ENCODE measurements around the gene ETV4.

The ETV4 gene

GRCh38 chr17:43572368-43572980 is 26.3 kb upstream of the ETV4 start:
- no peak for DNase-seq

GRCh38 chr17:43570518-43570928 is 24.4 kb upstream of the ETV4 start:
- DNase-seq = no peak

DNA sequence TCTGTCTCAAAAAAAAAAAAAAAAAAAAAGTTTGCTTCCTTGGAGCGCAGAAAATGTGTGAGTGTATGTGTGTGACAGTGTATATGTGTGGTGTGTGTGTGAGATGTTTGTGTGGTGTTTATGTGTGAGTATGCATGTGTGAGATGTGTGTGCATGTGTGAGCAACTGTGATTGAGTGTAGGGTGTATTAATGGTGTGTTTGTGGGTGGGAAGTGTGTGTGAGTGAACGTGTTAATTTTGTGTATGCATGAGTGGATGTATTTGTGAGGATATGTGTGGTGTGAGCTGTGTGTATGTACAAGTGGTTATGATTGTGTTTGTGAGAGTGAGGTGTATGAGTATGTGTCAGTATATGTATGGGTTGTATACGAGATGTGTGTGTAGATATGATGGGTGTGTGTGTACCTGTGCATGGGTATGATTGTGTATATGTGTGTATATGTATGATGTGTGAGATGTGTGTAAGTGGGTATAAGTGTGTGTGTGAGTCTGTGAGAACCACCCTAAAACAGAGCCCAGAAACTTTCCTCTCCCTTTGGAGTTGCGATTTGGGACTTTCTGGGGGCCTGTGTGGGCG is 22.5 kb upstream of the ETV4 start:
- no peak for DNase-seq

GRCh38 chr17:43563600-43564594 is 17.8 kb upstream of the ETV4 start:
- no peak for DNase-seq

DNA sequence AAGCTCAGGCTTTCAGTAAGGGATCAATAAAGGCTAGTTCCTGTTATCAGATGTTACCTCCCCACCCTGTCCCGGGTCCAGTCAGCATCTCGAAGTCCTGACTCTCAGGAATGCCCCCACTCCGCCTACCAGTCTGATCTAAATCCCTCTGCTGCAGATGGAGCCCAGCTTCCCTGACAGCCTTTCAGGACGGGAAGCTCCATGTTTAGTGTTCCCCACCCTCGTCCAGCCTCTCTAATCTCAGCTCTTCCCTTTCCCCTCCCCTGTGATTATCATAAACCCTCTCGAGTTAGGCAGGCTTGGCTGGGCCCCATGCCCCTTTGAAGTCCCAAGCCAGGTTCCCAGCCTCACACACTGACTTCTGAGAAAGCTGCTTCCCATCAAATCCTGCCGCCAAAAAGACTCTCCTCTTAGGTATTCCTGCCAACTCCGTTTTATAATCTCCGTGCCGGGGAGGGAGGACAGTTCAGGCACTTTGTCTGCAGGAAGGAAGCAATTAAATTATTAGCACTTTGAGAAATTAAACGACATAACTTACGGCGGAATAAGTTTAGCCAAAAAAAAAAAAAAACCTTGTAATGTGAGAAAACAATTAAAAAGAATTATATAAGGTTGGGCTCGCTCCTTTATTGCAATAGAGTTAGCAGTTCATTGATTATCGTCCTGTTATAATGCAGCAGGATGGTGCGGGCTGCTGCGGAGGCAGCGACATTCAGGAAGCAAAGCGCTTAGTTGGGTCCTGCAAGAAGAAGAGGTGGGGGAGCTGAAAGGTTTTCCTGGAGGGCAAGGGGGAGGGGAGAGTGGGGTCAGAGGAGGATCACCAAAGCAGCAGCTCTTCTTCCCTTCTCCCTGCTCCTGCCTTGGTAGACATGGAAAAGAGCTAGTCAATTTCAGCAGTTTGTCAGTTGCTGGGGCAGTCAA is 16.8 kb upstream of the ETV4 start:
- DNase-seq = no peak

DNA sequence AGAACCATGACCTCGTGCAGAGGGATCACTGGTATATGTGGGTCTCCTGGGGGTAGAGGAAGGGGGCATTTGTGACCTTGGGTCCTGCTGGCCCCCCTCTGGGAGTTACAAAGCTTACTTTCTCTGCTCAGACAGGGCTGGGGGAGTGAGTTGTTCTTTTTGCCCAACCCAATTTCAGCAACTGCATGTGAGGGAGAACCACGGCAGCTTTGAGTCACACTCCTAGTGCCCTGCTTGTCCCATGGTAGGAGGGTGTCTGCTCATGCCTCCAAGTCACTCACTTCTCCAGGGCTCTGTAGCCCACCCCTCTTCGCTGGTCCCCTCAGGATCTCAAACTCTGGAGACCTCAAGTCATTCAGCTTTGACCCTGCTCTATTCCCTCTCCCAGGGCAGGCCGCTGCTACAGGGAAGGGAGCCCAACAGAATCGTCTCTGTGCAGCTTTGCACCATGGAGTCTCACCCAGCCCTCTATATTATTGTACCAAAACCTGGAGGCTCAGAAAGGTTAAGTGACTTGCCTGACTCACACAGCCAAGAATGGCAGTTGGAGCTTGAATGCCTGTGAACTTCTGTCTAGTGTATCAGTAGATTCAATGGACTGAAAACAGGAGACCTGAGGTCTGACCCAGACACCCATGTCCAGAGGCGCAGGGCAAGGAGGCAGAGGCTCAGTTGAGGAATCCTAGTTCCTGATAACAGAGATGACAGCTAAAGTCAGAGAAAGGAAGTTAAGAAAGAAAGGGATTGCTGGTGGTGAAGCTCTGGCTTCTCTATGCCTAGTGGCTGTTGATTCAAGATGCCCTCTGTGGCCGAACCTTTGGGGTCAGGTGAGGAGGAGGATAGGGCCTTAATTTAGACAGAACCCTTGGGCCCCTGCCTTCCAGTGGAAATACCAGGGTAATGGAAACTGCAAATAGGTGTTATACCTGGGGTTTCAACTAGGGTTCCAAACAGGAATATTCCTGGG is 14.6 kb upstream of the ETV4 start:
- no peak for DNase-seq

DNA sequence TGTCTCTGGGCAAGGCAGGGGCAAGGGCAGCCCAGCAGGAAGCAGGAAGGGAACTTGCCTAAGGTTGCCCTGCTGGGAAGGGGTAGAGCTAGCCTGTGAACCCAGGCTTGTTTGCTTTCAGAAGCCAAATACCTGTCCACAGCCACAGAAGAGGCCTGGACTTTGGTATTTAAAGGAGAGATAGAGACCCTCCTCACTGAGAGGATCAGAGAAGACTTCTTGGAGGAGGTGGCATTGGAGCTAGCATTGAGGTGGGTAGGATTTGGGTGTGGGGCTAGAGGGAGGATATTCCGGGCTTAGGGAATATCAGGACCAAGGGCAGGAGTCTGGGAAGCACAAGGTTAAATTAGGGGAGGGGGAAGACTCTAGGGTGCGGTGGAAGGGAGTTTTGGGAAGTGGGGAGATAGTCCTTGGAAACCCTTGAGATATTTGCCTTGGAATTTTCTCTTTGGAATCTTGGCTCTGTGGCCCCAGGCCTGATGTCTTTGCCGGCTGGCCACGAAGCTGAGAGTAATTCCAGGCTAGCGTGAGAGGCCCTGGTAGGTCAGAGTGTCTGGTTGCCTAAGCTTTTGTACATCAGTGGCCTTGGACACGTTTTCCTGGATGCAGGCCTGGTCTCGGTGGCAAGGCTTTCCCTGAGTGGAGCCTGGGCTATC is 13.1 kb upstream of the ETV4 start:
- no peak for DNase-seq

GRCh38 chr17:43558805-43559160 is 12.6 kb upstream of the ETV4 start:
- no peak for DNase-seq

DNA sequence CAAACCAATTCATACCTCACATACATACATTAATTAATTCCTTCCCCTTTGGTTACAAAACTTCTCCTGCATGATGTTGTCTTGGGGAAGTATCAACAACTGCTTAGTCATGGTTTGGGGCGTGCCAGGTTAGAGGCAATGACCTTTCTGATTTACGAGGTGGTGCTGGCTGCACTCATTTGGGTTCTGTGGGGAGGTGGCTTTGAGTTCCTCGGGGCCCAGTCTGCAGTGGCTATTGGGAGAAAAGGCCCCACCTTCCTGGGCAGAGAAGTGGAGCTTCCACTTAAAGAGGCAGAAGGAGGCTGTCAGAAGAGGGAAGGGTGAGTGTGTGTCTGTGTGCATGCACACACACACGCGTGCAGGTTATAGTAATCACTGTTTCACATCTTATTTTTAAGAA is 10.2 kb upstream of the ETV4 start:
- DNase-seq = no peak

- DNase-seq = no peak
These were observed 8.7 kb upstream of the ETV4 start for GRCh38 chr17:43554857-43555256.

DNA sequence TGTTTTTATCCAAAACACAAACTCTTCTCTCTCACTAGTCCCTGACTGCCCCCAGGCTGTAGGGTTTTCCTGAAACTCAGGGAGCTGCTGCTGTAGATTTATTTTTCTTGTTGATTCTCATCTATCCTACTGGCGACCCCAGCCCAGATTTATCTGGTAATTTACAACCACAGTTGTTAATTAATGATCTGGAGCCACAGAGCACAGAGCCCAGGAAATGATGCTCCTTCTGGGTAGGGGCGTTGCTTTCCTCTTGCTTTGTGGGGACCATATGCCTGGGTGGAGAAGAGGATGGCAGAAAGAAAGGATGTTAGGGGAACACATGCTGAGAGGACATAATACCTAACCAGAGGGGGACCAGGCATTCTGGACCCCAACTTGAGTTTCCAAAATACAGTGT is 7.4 kb upstream of the ETV4 start:
- DNase-seq = no peak

DNA sequence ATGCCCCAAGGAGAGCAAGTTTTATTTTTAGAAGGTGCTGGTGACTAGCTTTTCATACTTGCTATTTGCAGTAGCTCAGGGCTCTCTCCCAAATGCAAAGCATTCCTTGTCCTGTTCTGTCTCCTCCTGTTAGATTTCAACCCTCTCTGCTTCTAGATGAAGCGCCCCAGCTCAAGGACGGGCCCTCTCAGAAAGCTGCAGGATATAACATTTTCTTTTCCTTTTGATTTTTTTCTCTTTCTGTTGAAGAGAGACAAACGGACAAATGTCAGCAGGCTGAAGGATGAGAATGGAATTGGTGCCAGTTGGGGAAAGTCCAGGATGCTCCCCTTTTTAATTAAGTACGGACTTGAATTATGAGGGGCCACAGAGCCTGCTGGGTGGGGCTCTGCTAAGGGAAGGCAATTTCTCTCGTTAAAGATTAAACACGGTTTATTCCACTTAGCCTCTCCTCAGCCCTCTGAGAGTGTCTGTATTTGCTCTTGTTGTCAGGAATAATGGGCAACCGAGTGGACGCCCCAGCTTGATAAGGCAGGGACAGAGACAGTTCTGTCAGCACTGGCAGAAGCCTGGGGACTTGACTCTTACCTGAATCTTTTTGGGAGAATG is 6.2 kb upstream of the ETV4 start:
- DNase-seq = no peak

GRCh38 chr17:43550754-43551153 is 4.6 kb upstream of the ETV4 start:
- DNase-seq = no peak

GRCh38 chr17:43549496-43549895 is 3.4 kb upstream of the ETV4 start:
- DNase-seq = no peak

GRCh38 chr17:43548689-43549379 is 2.7 kb upstream of the ETV4 start:
- no peak for DNase-seq

DNA sequence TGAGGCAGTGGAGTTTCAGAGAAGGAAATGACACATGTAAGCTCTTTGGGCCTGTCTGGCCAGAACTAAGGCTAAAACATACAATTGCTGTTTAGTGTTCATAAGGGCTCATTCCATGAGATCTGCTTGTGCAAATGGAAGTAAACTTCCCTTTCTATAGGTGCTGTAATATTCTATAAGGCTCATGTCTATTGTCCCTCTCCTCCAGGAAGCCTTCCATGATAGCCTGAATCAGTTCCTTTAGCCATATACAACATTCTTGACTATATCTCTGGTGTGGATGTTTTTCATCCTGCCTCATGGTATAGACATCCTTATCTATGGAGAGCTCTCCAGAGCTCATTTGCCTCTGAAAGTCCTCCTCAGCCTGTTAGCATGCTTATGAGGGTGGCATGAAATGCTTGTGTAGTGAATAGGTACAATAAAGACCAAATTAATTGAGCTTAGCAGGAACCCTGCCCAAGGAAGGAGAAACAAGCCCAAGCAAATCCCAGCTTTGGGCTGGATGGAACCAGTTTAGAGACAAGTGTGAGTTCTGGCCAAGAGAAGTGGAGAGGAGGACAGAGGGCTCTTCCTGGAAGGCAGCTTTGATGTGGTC is 1.6 kb upstream of the ETV4 start:
- no peak for DNase-seq

DNA sequence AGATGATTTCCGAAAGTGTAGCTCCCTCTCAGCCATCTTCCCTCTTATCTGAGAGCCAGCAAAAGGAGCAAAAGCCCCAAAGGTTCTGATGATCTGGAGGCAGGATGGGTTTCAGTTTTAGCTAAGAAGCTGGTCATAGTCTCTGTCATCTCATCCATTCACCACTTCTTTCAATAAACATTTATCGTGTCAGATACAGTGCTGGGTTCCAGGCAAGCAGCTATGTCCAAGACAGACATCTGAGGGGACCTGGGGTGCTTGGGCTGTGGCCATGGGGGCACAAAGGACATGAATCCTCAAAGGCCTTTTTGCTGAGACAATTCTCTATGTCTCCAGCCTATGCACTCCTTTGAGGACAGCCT is 1.0 kb upstream of the ETV4 start:
- no peak for DNase-seq

DNA sequence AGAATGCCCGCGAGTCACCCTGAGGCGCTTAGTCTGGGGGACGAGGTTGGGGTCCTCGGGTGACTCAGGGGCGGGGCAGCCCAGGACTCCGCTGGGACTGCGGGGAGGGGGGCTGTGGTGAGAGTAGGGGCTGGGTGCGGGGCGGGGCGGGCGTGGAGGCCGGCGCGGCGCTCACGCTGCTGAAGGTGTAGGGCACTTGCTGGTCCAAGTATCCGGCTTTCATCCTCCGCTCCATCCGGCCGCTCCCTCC is 832 bp downstream of the ETV4 start:
- DNase-seq = peak in 4 of 6 experiments; percentile 8 to 45 (median 18)

DNA sequence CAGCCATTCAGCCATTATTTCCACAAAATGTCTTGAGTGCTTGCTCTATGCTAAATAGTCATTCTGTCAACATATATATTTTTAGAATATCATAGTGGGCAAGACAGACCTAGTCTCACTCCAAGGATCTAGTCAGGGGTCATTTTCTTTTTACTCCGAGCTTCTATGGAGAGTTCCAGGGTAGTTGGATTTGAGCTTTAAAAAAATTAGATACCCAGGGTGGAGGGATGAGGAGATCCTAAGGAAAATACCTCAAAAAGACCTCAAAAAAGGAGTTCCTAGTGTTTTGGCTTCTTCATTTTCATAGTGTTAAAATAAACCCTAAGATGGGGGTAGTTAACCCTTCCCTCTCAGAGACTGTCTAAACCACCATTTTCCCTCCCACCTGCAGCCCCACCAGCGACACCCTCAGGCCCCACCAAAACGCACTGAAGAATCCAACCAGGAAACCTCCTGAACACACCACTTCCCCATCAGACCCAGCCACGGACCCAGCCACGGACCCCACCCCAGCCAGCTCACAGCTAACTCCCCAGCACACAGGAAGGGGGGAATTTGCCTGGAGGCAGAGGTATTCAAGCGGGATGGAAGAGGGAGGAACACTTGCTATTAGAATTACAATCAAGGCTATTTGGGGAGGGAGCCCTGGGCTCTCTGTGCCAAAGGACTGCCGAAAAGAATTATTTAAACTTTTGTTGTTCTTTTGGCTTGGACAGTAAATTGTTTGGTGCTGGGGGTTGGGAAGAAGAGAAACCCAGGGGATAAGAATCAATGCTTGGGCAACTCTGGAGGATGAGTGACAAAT is 2.2 kb downstream of the ETV4 start:
- DNase-seq = no peak

All from stimulated activated naive CD4-positive, alpha-beta T cell (primary cell).